ENCODE data around the gene ADSL. TPM values are rescaled to one million over a fixed set of nuclear protein-coding genes. Genes with fewer than 3 reads are reported as not detected.

The ADSL gene
- total RNA-seq, 1 donor from 2014 or later, result 142 TPM

DNA sequence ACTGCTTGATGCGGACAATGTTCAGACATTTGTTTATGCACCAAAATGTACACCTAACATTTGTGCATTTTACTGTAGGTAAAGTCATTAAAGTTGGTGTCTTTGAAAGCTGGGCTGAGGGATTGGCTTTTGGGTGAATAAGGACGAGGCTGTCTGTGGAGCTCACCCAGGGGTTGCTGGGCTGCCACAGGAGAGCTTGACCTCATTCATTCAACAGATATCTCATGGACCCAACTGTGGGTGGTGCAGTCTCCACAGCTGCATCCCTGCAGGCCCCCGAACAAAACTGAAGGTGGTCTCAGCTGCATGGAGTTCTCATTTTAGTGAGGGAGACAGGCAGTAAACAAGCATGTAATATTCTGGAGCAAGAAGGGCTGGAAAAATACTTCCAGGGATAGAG, 56.8 kb downstream of the ADSL start:
- Mint-ChIP-seq H3K4me1 (ENCODE audit: low read depth) (peaks cover 41% of the 10 kb centered on the region), H3K27me3 (ENCODE audit: low read depth) (no peaks in the 10 kb centered on the region), H3K27ac (no peak overlapping the region), H3K4me3 (ENCODE audit: low read depth) (no peak overlapping the region), H3K36me3 (ENCODE audit: low read depth) (peaks cover 51% of the 10 kb centered on the region), H3K9me3 (no peaks in the 10 kb centered on the region)
- no peak for DNase-seq (ENCODE audit: low spot score)
- intact Hi-C loops (cut with micrococcal nuclease), result no loop called here

DNA sequence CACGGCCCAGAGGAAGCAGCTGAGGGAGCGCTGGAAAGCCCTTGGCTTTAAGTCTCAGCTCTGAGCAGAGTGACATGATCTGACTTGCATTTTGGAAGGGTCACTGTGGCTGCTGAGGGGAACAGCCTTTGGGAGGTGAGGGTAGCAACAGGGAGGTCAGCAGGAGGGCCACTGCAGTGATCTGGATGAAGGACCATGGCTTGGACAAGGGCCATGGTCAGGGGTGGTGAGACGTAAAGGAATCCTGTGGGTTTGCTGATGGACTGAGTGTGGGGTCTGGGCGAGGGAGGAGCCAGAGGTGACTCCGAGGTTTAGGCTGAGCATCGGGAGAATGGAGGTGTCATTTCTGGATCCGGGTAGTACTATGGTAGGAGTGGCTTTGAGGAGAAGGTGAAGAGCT, 57.4 kb downstream of the ADSL start:
- H3K27ac Mint-ChIP-seq, result no peak overlapping the region
- H3K4me1 Mint-ChIP-seq (ENCODE audit: low read depth), result peaks cover 38% of the 10 kb centered on the region
- H3K4me3 Mint-ChIP-seq (ENCODE audit: low read depth), result no peak overlapping the region

DNA sequence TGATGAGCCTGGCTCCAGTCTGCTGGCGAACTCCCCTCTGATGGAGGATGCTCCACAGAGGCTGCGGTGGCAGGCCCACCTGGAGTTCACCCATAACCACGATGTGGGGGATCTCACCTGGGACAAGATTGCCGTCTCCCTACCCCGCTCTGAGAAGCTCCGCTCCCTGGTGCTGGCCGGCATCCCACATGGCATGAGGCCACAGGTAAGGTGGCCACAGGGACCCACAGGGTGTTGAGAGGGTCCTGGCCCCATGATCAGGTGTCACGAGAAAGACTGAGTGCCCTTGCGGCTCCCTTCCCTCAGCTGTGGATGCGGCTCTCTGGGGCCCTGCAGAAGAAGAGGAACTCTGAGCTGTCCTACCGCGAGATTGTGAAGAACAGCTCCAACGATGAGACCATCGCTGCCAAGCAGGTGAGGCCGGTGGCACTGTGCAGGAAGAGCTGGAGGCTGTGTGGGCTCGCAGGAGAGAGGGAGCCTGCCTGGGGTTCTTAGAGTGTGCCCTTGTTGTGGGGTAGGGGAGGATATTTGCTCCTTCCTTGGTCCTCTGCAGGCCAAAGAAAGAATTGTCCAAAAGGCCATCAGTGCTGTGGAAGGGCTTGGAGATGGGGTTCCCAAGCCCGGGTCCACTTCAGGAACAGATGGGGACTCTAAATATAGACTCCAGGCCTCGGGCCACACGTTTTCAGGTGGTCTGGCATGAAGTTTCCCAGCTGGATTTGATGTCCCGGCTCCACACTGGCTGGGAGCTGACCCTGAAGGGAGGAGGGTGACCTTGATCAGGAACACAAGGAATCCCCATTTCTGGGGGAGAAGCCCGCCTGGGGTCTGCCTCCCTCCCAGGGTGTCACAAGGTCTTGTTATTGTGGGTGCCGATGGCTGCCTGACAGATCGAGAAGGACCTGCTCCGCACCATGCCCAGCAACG, 58.2 kb downstream of the ADSL start:
- Mint-ChIP-seq H3K27ac (no peak overlapping the region), H3K9me3 (no peaks in the 10 kb centered on the region), H3K4me3 (ENCODE audit: low read depth) (no peak overlapping the region), H3K27me3 (ENCODE audit: low read depth) (no peaks in the 10 kb centered on the region), H3K4me1 (ENCODE audit: low read depth) (peaks cover 35% of the 10 kb centered on the region), H3K36me3 (ENCODE audit: low read depth) (peaks cover 56% of the 10 kb centered on the region)
- intact Hi-C loops (cut with micrococcal nuclease), result no loop called here
- no peak for DNase-seq (ENCODE audit: low spot score)

More for the DNA sequence above, 57.4 kb downstream of the ADSL start:
- no peaks in the 10 kb centered on the region for H3K9me3 Mint-ChIP-seq
- H3K36me3 Mint-ChIP-seq (ENCODE audit: low read depth), result peaks cover 53% of the 10 kb centered on the region
- H3K27me3 Mint-ChIP-seq (ENCODE audit: low read depth), result no peaks in the 10 kb centered on the region
- DNase-seq (ENCODE audit: low spot score), result no peak
- intact Hi-C loops (cut with micrococcal nuclease), result no loop called here

DNA sequence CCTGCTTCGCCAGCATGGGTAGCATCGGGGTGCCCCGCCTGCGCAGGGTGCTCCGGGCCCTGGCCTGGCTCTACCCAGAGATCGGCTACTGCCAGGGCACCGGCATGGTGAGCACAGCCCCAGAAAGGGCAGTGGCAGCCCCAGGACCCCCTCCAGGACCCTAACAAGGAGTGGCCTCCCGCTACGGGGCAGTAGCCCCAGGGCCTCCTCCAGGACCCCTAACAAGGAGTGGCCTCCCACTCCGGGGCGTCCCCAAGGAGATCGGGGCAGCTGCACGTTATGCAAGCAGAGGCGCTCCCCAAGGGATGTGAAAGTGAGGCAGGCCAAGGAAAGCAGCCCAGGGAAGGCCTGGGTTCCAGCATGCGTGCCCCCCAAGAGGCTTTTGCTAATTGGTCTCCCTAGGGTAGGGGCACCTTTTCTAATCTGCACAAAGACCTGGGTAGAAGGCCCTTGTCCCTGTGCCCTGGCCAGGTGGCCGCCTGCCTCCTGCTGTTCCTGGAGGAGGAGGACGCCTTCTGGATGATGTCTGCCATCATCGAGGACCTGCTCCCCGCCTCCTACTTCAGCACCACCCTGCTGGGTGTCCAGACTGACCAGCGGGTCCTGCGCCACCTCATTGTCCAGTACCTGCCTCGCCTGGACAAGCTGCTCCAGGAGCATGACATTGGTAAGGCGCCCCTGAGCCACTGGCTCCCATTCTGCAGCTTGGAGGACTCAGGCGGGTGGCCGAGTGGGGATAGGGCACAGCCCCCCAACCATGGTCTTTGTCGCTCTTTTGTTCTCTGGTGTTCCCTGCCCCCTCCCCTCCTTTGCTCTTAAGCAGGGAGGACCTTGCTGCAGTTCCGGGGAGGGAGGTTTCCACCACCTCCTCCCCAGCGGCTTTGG, 59.1 kb downstream of the ADSL start:
- Mint-ChIP-seq H3K4me3 (ENCODE audit: low read depth) (no peak overlapping the region), H3K27me3 (ENCODE audit: low read depth) (no peaks in the 10 kb centered on the region), H3K9me3 (no peaks in the 10 kb centered on the region), H3K4me1 (ENCODE audit: low read depth) (peaks cover 27% of the 10 kb centered on the region), H3K27ac (no peak overlapping the region), H3K36me3 (ENCODE audit: low read depth) (peaks cover 62% of the 10 kb centered on the region)
- DNase-seq (ENCODE audit: low spot score), result no peak
- intact Hi-C loops (cut with micrococcal nuclease), result no loop called here

DNA sequence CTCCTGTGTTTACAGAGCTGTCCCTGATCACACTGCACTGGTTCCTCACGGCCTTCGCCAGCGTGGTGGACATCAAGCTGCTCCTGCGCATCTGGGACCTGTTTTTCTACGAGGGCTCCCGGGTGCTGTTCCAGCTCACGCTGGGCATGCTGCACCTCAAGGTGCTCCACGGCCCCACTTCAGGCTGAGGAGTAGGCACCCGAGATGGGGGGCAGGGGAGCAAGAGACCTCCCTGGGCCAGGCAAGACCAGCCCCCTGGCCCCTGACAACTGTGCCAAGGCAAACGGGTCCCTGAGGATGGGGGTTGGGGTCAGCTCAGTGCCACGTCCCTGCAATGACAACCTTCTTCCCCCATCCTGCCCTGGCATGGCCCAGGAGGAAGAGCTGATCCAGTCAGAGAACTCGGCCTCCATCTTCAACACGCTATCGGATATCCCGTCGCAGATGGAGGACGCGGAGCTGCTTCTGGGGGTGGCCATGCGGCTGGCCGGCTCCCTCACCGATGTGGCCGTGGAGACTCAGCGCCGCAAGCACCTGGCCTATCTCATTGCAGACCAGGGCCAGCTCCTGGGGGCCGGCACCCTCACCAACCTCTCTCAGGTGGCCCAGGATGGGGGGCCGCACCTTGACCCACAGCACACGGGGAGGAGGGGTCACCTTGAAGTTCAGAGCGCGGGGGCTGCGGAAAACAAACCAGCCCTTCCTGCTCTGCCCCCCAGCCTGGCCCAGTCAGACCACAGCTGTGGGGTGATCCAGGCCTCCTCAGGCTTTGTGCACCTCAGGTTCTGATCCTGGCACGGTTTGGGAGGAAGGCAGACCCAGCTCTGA, 60.0 kb downstream of the ADSL start:
- no peak overlapping the region for H3K27ac Mint-ChIP-seq
- intact Hi-C loops (cut with micrococcal nuclease), result no loop called here
- peaks cover 21% of the 10 kb centered on the region for H3K4me1 Mint-ChIP-seq (ENCODE audit: low read depth)
- no peaks in the 10 kb centered on the region for H3K27me3 Mint-ChIP-seq (ENCODE audit: low read depth)
- H3K4me3 Mint-ChIP-seq (ENCODE audit: low read depth), result no peak overlapping the region
- H3K9me3 Mint-ChIP-seq, result no peaks in the 10 kb centered on the region
- H3K36me3 Mint-ChIP-seq (ENCODE audit: low read depth), result peaks cover 64% of the 10 kb centered on the region
- DNase-seq (ENCODE audit: low spot score), result no peak

DNA sequence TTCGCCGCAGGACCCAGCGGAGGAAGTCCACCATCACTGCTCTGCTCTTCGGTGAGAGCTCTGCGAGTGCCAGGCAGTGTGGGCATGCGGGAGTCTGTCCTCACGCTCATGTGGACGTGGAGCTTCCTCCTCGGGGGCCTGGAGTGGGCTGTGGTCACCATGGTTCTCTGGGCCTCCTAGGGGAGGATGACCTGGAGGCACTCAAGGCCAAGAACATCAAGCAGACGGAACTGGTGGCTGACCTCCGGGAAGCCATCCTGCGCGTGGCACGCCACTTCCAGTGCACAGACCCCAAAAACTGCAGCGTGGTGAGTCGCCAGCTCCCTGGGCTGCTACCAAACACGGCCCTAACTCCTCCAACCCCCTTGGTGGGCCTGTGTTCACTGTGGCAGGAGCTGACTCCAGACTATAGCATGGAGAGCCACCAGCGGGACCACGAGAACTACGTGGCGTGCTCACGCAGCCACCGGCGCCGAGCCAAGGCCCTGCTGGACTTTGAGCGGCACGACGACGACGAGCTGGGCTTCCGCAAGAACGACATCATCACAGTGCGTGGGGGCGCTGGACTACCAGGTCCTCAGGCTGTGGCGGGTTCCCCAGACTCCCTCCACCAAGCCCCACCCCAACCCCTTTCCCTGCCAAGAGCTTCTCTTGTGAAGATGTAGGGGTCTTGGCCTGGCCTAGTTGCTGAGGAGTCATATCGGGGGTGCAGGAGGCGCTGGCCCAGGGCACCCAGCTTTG, 60.9 kb downstream of the ADSL start:
- Mint-ChIP-seq H3K27ac (no peak overlapping the region), H3K27me3 (ENCODE audit: low read depth) (no peaks in the 10 kb centered on the region), H3K36me3 (ENCODE audit: low read depth) (peaks cover 64% of the 10 kb centered on the region), H3K9me3 (no peaks in the 10 kb centered on the region), H3K4me3 (ENCODE audit: low read depth) (no peak overlapping the region), H3K4me1 (ENCODE audit: low read depth) (peaks cover 12% of the 10 kb centered on the region)
- intact Hi-C loops (cut with micrococcal nuclease), result no loop called here
- DNase-seq (ENCODE audit: low spot score), result no peak

DNA sequence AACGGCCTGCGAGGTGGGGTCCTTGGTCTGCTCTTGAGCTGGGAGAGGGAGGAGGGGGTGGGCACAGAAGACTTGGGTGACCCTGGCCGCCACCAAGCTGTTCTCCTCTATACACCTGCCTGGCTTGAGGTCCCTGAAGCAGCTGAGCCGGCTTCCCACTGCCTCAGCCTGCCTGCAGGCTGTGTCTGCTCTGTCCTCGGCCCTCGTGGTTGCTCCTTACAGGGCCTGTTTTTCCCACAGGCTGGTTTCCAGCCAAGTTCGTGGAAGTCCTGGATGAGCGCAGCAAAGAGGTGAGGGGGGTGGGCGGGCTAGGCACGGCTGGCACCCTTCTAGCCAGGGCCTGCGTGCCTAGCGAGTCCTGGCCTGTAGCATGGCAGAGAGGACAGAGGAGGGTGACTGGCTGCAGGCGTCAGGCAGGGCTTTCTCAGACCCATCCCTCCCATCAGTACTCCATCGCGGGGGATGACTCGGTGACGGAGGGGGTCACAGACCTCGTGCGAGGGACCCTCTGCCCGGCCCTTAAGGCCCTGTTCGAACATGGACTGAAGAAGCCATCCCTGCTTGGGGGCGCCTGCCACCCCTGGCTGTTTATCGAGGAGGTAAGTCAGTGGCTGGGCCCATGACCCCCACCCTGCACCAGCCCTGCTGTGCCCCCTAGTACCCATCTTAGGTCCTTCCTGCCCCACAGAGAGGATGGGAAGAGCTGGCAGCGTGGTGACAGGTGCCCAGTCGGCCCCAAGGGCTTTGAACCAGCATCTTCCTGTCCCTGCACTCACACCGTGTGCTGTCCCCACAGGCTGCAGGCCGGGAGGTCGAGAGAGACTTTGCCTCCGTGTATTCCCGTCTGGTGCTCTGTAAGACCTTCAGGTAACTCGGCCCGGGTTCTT, 61.8 kb downstream of the ADSL start:
- Mint-ChIP-seq H3K27ac (no peak overlapping the region), H3K9me3 (no peaks in the 10 kb centered on the region), H3K36me3 (ENCODE audit: low read depth) (peaks cover 62% of the 10 kb centered on the region), H3K27me3 (ENCODE audit: low read depth) (no peaks in the 10 kb centered on the region), H3K4me1 (ENCODE audit: low read depth) (peaks cover 9% of the 10 kb centered on the region), H3K4me3 (ENCODE audit: low read depth) (no peak overlapping the region)
- no peak for DNase-seq (ENCODE audit: low spot score)
- intact Hi-C loops (cut with micrococcal nuclease), result no loop called here

DNA sequence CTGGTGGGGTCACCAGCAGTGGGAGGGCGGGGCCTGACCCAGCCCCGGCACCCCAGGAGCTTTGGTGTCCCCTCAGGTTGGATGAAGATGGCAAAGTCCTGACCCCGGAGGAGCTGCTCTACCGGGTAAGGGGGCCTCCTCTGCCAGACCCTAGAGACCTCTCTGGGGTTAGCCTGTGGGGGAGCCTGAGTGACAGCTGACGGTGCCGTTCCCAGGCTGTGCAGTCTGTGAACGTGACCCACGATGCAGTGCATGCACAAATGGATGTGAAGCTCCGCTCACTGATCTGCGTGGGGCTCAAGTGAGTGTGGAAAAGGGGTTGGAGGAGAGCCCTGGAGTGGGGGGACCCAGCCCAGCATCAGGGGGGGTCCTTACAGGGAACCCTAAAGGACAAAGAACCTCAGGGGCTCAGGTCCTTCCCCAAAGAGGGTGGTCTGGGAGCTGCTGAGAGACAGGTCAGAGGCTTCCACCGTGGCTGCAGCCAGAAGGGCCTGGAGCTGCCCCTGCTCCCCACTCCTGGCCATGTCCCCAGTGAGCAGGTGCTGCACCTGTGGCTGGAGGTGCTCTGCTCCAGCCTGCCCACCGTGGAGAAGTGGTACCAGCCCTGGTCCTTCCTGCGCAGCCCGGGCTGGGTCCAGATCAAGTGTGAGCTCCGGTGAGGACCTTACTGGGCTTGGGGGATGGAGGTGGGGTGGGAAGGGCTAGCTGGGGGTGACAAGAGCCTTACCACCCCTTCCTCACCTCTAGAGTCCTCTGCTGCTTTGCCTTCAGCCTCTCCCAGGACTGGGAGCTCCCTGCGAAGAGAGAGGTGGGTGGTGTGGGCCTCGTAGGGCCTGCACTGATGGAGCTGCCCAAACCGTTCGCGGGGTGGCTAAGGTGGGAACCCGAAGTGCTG, 62.7 kb downstream of the ADSL start:
- DNase-seq (ENCODE audit: low spot score), result no peak
- Mint-ChIP-seq H3K27me3 (ENCODE audit: low read depth) (no peaks in the 10 kb centered on the region), H3K4me1 (ENCODE audit: low read depth) (peaks cover 3% of the 10 kb centered on the region), H3K4me3 (ENCODE audit: low read depth) (no peak overlapping the region), H3K36me3 (ENCODE audit: low read depth) (peaks cover 57% of the 10 kb centered on the region), H3K27ac (no peak overlapping the region), H3K9me3 (no peaks in the 10 kb centered on the region)
- intact Hi-C loops (cut with micrococcal nuclease), result no loop called here

DNA sequence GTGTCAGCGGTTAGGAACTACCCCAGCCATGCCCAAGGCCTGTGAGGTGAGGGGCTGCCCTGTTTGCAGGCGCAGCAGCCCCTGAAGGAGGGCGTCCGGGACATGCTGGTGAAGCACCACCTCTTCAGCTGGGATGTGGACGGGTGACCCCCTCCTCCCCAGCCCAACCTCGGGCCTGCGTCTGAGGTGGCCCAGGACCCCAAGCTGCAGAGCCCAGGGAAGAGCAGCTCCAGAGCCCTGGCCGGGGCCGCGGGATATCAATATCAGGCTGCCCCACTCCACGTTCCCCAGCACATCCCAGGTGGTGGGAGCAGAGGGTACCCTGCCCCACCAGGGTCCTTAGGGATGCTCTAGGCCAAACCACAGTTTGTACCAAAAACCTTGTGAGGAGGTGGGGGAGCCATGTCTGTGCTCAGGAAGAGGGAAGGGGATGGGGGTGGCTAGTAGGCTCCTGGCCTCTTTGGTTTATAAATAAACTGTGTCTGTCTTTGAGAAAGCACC, 63.4 kb downstream of the ADSL start:
- no peak for DNase-seq (ENCODE audit: low spot score)
- H3K27me3 Mint-ChIP-seq (ENCODE audit: low read depth), result no peaks in the 10 kb centered on the region
- peaks cover 57% of the 10 kb centered on the region for H3K36me3 Mint-ChIP-seq (ENCODE audit: low read depth)
- intact Hi-C loops (cut with micrococcal nuclease), result no loop called here
- no peak overlapping the region for H3K4me3 Mint-ChIP-seq (ENCODE audit: low read depth)
- H3K27ac Mint-ChIP-seq, result no peak overlapping the region
- peaks cover 3% of the 10 kb centered on the region for H3K4me1 Mint-ChIP-seq (ENCODE audit: low read depth)
- H3K9me3 Mint-ChIP-seq, result no peaks in the 10 kb centered on the region

DNA sequence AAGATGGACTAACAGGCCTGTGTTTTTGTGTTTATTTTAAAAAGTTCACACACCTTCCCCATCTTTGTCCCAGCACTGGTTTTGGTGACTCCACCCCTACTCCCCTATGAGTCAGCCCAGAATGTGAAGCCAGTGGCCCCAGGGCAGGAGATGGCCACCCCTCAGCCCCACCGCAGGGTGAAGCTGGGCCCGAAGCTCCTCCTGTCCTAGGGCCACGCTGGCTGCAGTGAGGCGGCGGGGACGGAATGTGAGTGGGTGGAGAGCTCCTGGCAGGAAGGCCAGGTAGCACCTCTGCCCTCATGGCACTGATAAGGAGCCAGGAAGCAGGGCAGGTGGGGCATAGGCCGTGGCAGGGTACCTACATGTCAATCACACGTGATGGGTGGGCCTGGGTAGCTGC, 64.0 kb downstream of the ADSL start:
- no peak for DNase-seq (ENCODE audit: low spot score)
- no peaks in the 10 kb centered on the region for H3K9me3 Mint-ChIP-seq
- H3K36me3 Mint-ChIP-seq (ENCODE audit: low read depth), result peaks cover 59% of the 10 kb centered on the region
- no peaks in the 10 kb centered on the region for H3K27me3 Mint-ChIP-seq (ENCODE audit: low read depth)
- no peak overlapping the region for H3K27ac Mint-ChIP-seq
- peaks cover 6% of the 10 kb centered on the region for H3K4me1 Mint-ChIP-seq (ENCODE audit: low read depth)
- intact Hi-C loops (cut with micrococcal nuclease), result no loop called here
- no peak overlapping the region for H3K4me3 Mint-ChIP-seq (ENCODE audit: low read depth)

All from activated T-helper 2 cell treated with anti-CD3 and anti-CD28 coated beads, Interferon-gamma antibody, Interleukin-2, Interleukin-4, amounts not matched to agents 10 μg/mL and 5 μg/mL and 100 μg/mL, durations not matched to agents 14 hours and 24 hours and 36 hours (primary cell).